HL-60 (cell line): Measurements from ENCODE around the gene SFRP4.

Experiments
- DNase-seq, 2 experiments: peaks; one replicate each; pipeline ENCODE4 v3.0.0-alpha.2; 2010 to 2020; ENCODE audit warnings: low read depth in 1 of 2, low spot score in 1 of 2
- H3K27ac ChIP-seq: fragments of 250-450 bp; sonication (Bioruptor Pico); replicated peaks from 2 replicates; pipeline ENCODE4 v1.5.1; 2020; ENCODE audit warnings: mild to moderate bottlenecking, moderate library complexity
- H3K27me3 ChIP-seq: fragments of 250-450 bp; sonication (Bioruptor Pico); 2 replicates; pipeline ENCODE4 v1.5.1; 2021; ENCODE audit warnings: mild to moderate bottlenecking, moderate library complexity; ENCODE audit not compliant: insufficient read depth, poor library complexity, severe bottlenecking
- H3K4me3 ChIP-seq: replicated peaks from 2 replicates; pipeline ENCODE4 v1.5.1; 2011; ENCODE audit warnings: mild to moderate bottlenecking, control low read depth, low read length; ENCODE audit not compliant: insufficient read depth
- CTCF ChIP-seq: IDR thresholded peaks from one replicate; pipeline ENCODE4 v1.5.1; 2011; ENCODE audit warnings: low read length, control low read depth, inconsistent platforms; ENCODE audit not compliant: insufficient read depth
- GABPA ChIP-seq: IDR thresholded peaks from 2 replicates; pipeline ENCODE4 v1.6.1; 2012; ENCODE audit warnings: low read depth
- POLR2AphosphoS5 ChIP-seq: IDR thresholded peaks from 2 replicates; pipeline ENCODE4 v1.6.1; 2012; ENCODE audit warnings: low read depth
- REST ChIP-seq: IDR thresholded peaks from 2 replicates; pipeline ENCODE4 v1.6.1; 2012; ENCODE audit warnings: low read depth; ENCODE audit not compliant: insufficient replicate concordance
- SPI1 ChIP-seq: IDR thresholded peaks from 2 replicates; pipeline ENCODE4 v1.6.1; 2012; ENCODE audit warnings: low read depth, mild to moderate bottlenecking, borderline replicate concordance

The SFRP4 gene

GRCh38 chr7:37920305-37920848 is 3.8 kb upstream of the SFRP4 start, which contains the start of gene EPDR1:
EPDR1 (plus strand) TSS chr7:37920640; CDS start chr7:37920940, 300 bp downstream.
- Histone ChIP-seq H3K27me3 (no peaks in the 10 kb centered on the region), H3K27ac (peak within 1 kb of the TSS; percentile 76), H3K4me3 (peak within 1 kb of the TSS; percentile 66)
- peak; percentile 31 for TF ChIP-seq REST
- TF ChIP-seq CTCF = peak; percentile 4
- no peak for TF ChIP-seq GABPA
- peak; percentile 72; the same call in 1 of the 2 replicates for TF ChIP-seq POLR2AphosphoS5
- DNase-seq = peak in 1 of 2 experiments; percentile 85

GRCh38 chr7:37918526-37918925 is 1.9 kb upstream of the SFRP4 start:
- TF ChIP-seq REST = no peak
- TF ChIP-seq GABPA = no peak
- no peak for TF ChIP-seq CTCF
- TF ChIP-seq POLR2AphosphoS5 = no peak
- no peak for TF ChIP-seq SPI1
- Histone ChIP-seq H3K27ac (no peak overlapping the region), H3K4me3 (no peak overlapping the region), H3K27me3 (no peaks in the 10 kb centered on the region)
- peak in 1 of 2 experiments; percentile 11 for DNase-seq

GRCh38 chr7:37916017-37916672 is 472 bp downstream of the SFRP4 start:
- Histone ChIP-seq H3K27ac (no peak overlapping the region), H3K4me3 (peak overlapping the region; percentile 39), H3K27me3 (no peaks in the 10 kb centered on the region)
- peak in 1 of 2 experiments; percentile 14 for DNase-seq
- no peak for TF ChIP-seq SPI1
- no peak for TF ChIP-seq CTCF
- no peak for TF ChIP-seq REST
- TF ChIP-seq POLR2AphosphoS5 = no peak
- TF ChIP-seq GABPA = no peak
